Skeletal muscle satellite cell (primary cell): ENCODE measurements around the gene ZDHHC20. TPM values are rescaled to one million over a fixed set of nuclear protein-coding genes. Genes with fewer than 3 reads are reported as not detected.

Experiments used
- H3K27me3 ChIP-seq: 2 replicates; pipeline ENCODE4 v1.7.0; 2013; ENCODE audit warnings: low read length; ENCODE audit not compliant: control insufficient read depth, insufficient read depth
- H3K36me3 ChIP-seq: 2 replicates; pipeline ENCODE4 v1.7.0; 2013; ENCODE audit warnings: mild to moderate bottlenecking, control low read depth, low read length; ENCODE audit not compliant: insufficient read depth
- H3K4me1 ChIP-seq: 2 replicates; pipeline ENCODE4 v1.7.0; 2013; ENCODE audit warnings: low read length; ENCODE audit not compliant: control insufficient read depth, insufficient read depth
- H3K4me2 ChIP-seq: 2 replicates; pipeline ENCODE4 v1.7.0; 2013; ENCODE audit warnings: mild to moderate bottlenecking, low read length
- H3K4me3 ChIP-seq: 2 replicates; pipeline ENCODE4 v1.7.0; 2013; ENCODE audit warnings: low read length
- H3K9ac ChIP-seq: 2 replicates; pipeline ENCODE4 v1.7.0; 2013; ENCODE audit warnings: mild to moderate bottlenecking, low read depth, low read length, moderate library complexity
- H3K9me3 ChIP-seq: replicated peaks from 2 replicates; pipeline ENCODE4 v1.7.0; 2013; ENCODE audit warnings: mild to moderate bottlenecking, control low read depth, low read length
- small RNA-seq: library from RNA; depleted of rRNA; stranded (forward); fragments of <200 nt; gene quantifications from one replicate; pipeline ENCODE3, GENCODE V24; 2012

ZDHHC20 gene

GRCh38 chr13:21336609-21337349 is 122.3 kb downstream of the ZDHHC20 start:
- H3K4me1 ChIP-seq: no peaks in the 10 kb centered on the region
- no peaks in the 10 kb centered on the region for H3K36me3 ChIP-seq
- no peak overlapping the region for H3K4me3 ChIP-seq
- peaks cover 2% of the 10 kb centered on the region for H3K27me3 ChIP-seq
- H3K4me2 ChIP-seq: no peak overlapping the region
- no peaks in the 10 kb centered on the region for H3K9me3 ChIP-seq
- no peak overlapping the region for H3K9ac ChIP-seq

GRCh38 chr13:21333186-21333585 is 125.9 kb downstream of the ZDHHC20 start:
- Histone ChIP-seq H3K27me3 (peaks cover 2% of the 10 kb centered on the region), H3K4me2 (no peak overlapping the region), H3K9me3 (no peaks in the 10 kb centered on the region), H3K4me1 (no peaks in the 10 kb centered on the region), H3K36me3 (no peaks in the 10 kb centered on the region), H3K4me3 (no peak overlapping the region), H3K9ac (no peak overlapping the region)

GRCh38 chr13:21330126-21330861 is 128.8 kb downstream of the ZDHHC20 start:
- Histone ChIP-seq H3K4me3 (no peak overlapping the region), H3K4me2 (no peak overlapping the region), H3K9me3 (no peaks in the 10 kb centered on the region), H3K9ac (no peak overlapping the region), H3K36me3 (no peaks in the 10 kb centered on the region), H3K27me3 (peaks cover 2% of the 10 kb centered on the region), H3K4me1 (peaks cover 8% of the 10 kb centered on the region)

DNA sequence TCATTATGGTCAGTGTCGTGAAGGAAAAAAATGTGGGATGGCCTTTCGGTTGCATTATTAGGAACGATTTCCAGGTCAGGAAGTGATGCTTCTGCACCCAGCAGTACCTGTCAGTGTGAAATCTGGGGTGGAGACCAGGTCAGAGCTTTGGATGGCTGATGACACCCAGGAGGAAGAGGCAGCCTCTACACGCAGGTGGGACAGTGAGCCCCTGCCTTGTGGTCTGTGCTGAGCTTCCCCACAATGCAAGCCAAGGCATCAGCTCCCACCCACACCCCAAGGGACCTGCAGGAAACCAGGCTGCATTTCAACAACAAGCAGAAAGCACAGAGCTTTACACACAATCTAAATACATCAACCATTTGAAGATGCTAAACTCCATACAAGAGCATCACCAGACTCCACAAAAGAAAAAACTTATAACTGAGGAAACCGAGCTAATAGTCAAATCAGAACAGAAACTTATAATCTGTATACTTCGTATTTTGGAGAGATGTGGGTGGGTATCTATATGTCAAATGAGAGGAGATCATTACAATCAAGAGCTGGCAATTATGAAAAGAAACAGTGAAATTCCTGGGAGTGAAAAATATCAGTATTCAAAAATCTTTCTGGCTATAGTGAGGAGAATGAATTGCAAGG is 130.1 kb downstream of the ZDHHC20 start:
- H3K9me3 ChIP-seq: no peaks in the 10 kb centered on the region
- peaks cover 8% of the 10 kb centered on the region for H3K4me1 ChIP-seq
- no peak overlapping the region for H3K4me2 ChIP-seq
- H3K4me3 ChIP-seq: no peak overlapping the region
- no peak overlapping the region for H3K9ac ChIP-seq
- no peaks in the 10 kb centered on the region for H3K27me3 ChIP-seq
- no peaks in the 10 kb centered on the region for H3K36me3 ChIP-seq

GRCh38 chr13:21328201-21328600 is 130.9 kb downstream of the ZDHHC20 start:
- Histone ChIP-seq H3K36me3 (no peaks in the 10 kb centered on the region), H3K9me3 (no peaks in the 10 kb centered on the region), H3K4me1 (peaks cover 8% of the 10 kb centered on the region), H3K9ac (no peak overlapping the region), H3K4me3 (no peak overlapping the region), H3K27me3 (no peaks in the 10 kb centered on the region), H3K4me2 (no peak overlapping the region)

- peak overlapping the region; percentile 85 for H3K4me2 ChIP-seq
Measured at GRCh38 chr13:21326155-21327031, 132.7 kb downstream of the ZDHHC20 start.

GRCh38 chr13:21324803-21325202 is 134.3 kb downstream of the ZDHHC20 start:
- H3K4me1 ChIP-seq: peaks cover 8% of the 10 kb centered on the region
- H3K9me3 ChIP-seq: no peaks in the 10 kb centered on the region
- H3K9ac ChIP-seq: no peak overlapping the region
- H3K27me3 ChIP-seq: no peaks in the 10 kb centered on the region
- no peak overlapping the region for H3K4me3 ChIP-seq
- no peaks in the 10 kb centered on the region for H3K36me3 ChIP-seq
- no peak overlapping the region for H3K4me2 ChIP-seq

More at GRCh38 chr13:21326155-21327031, 132.7 kb downstream of the ZDHHC20 start:
- Histone ChIP-seq H3K9ac (peak overlapping the region; percentile 39), H3K4me3 (peak overlapping the region; percentile 68), H3K36me3 (no peaks in the 10 kb centered on the region), H3K9me3 (no peaks in the 10 kb centered on the region), H3K27me3 (no peaks in the 10 kb centered on the region), H3K4me1 (peaks cover 8% of the 10 kb centered on the region)

- Histone ChIP-seq H3K9me3 (no peaks in the 10 kb centered on the region), H3K4me3 (no peak overlapping the region), H3K27me3 (no peaks in the 10 kb centered on the region), H3K4me2 (no peak overlapping the region), H3K4me1 (peaks cover 8% of the 10 kb centered on the region), H3K9ac (no peak overlapping the region), H3K36me3 (no peaks in the 10 kb centered on the region)
Measured at GRCh38 chr13:21322988-21323387, 136.1 kb downstream of the ZDHHC20 start.

Small RNAs within 50 kb of the gene (small RNA-seq; reads per million reads assigned to genes)
- gene RNA5SP25: not detected
